ENCODE measurements around the gene SARDH. TPM values are rescaled to one million over a fixed set of nuclear protein-coding genes. Genes with fewer than 3 reads are reported as not detected.

The SARDH gene
- total and polyA plus RNA-seq, 2 of the 8 experiments (the other 6 are each of a cell fraction or from before 2014, with no cell fraction given) = 6.4 to 7.4 TPM

GRCh38 chr9:133681658-133682306 is 56.4 kb downstream of the SARDH start (continued):
- TF ChIP-seq GTF2F1 (IDR thresholded peaks at IDR 0.05; ENCODE audit: borderline replicate concordance, low read depth, low read length) (no peak), POLR2A (IDR thresholded peaks at IDR 0.05; ENCODE audit: control extremely low read depth in 1 of 2, low read depth in 2 of 2, low read length in 2 of 2) (no peak)
